ENCODE data around the gene SUMO3.

SUMO3 gene

GRCh38 chr21:44850905-44851657 is 33.2 kb upstream of the SUMO3 start:
- Histone ChIP-seq H3K9me2 (replicated peaks; ENCODE audit: insufficient read depth, low read length) (no peaks in the 10 kb centered on the region), H3K4me2 (ENCODE audit: low read depth, low read length, poor library complexity, severe bottlenecking) (no peak overlapping the region), H2AFZ (ENCODE audit: low read depth, low read length, severe bottlenecking) (no peak overlapping the region), H3K9me3 (ENCODE audit: insufficient read depth, low read length) (no peaks in the 10 kb centered on the region), H3K27me3 (ENCODE audit: low read length) (no peaks in the 10 kb centered on the region), H4K20me1 (ENCODE audit: low read depth, low read length) (no peaks in the 10 kb centered on the region), H3K36me3 (ENCODE audit: low read length) (peaks cover 5% of the 10 kb centered on the region; the same call in 1 of the 2 replicates), H3K4me3 (ENCODE audit: insufficient read depth, low read length, poor library complexity, severe bottlenecking) (no peak overlapping the region), H3K9ac (ENCODE audit: low read length) (no peak overlapping the region), H3K27ac (ENCODE audit: low read depth, low read length) (no peak overlapping the region), H3F3A (ENCODE audit: insufficient read depth) (no peaks in the 10 kb centered on the region), H3K79me2 (ENCODE audit: insufficient read depth, low read length) (no peaks in the 10 kb centered on the region)
- no peak for TF ChIP-seq EZH2phosphoT487 (conservative IDR thresholded peaks at IDR 0.05; ENCODE audit: low read length)
- TF ChIP-seq, protein P1, sequence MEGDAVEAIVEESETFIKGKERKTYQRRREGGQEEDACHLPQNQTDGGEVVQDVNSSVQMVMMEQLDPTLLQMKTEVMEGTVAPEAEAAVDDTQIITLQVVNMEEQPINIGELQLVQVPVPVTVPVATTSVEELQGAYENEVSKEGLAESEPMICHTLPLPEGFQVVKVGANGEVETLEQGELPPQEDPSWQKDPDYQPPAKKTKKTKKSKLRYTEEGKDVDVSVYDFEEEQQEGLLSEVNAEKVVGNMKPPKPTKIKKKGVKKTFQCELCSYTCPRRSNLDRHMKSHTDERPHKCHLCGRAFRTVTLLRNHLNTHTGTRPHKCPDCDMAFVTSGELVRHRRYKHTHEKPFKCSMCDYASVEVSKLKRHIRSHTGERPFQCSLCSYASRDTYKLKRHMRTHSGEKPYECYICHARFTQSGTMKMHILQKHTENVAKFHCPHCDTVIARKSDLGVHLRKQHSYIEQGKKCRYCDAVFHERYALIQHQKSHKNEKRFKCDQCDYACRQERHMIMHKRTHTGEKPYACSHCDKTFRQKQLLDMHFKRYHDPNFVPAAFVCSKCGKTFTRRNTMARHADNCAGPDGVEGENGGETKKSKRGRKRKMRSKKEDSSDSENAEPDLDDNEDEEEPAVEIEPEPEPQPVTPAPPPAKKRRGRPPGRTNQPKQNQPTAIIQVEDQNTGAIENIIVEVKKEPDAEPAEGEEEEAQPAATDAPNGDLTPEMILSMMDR (IDR thresholded peaks at IDR 0.05; ENCODE audit: insufficient read depth, low read length, poor library complexity, severe bottlenecking), result no peak

DNA sequence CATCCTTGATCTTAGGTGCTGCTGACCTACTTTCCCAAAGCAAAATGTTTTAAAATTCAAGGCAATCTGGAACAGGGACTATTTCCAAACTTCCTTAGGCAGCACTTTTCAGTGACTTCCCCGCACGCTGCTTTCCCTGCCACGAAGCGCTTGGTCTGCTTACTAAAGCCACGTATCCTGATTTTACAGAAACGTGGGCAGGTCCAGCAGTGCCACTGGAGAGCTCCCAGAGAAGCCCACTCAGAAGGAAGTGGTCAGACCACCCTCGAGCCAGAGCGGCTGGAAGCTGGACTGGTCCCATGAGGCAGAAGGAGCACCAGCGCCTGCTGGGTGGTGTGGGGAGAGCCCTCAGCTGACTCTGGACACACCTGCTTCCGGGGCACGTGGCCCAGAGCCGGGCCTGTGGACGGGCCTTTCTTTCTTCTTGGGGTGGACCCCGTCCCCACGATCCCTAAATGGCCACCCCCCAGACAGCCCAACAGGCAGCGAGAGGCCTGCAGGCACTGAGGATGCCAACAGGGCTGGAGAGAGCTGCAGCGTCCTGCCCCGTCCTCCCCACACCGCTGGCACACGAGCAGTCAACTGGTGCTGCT is 32.4 kb upstream of the SUMO3 start:
- Histone ChIP-seq H3K27ac (ENCODE audit: low read depth, low read length) (no peak overlapping the region), H3K79me2 (ENCODE audit: insufficient read depth, low read length) (no peaks in the 10 kb centered on the region), H3K4me3 (ENCODE audit: insufficient read depth, low read length, poor library complexity, severe bottlenecking) (no peak overlapping the region), H3K9me3 (ENCODE audit: insufficient read depth, low read length) (no peaks in the 10 kb centered on the region), H4K20me1 (ENCODE audit: low read depth, low read length) (no peaks in the 10 kb centered on the region), H2AFZ (ENCODE audit: low read depth, low read length, severe bottlenecking) (no peak overlapping the region), H3K9me2 (replicated peaks; ENCODE audit: insufficient read depth, low read length) (no peaks in the 10 kb centered on the region), H3K9ac (ENCODE audit: low read length) (no peak overlapping the region), H3K4me2 (ENCODE audit: low read depth, low read length, poor library complexity, severe bottlenecking) (no peak overlapping the region), H3F3A (ENCODE audit: insufficient read depth) (no peaks in the 10 kb centered on the region), H3K27me3 (ENCODE audit: low read length) (no peaks in the 10 kb centered on the region), H3K36me3 (ENCODE audit: low read length) (peaks cover 5% of the 10 kb centered on the region; the same call in 1 of the 2 replicates)
- no peak for TF ChIP-seq EZH2phosphoT487 (conservative IDR thresholded peaks at IDR 0.05; ENCODE audit: low read length)
- TF ChIP-seq, protein P1 (IDR thresholded peaks at IDR 0.05; ENCODE audit: insufficient read depth, low read length, poor library complexity, severe bottlenecking), result no peak

DNA sequence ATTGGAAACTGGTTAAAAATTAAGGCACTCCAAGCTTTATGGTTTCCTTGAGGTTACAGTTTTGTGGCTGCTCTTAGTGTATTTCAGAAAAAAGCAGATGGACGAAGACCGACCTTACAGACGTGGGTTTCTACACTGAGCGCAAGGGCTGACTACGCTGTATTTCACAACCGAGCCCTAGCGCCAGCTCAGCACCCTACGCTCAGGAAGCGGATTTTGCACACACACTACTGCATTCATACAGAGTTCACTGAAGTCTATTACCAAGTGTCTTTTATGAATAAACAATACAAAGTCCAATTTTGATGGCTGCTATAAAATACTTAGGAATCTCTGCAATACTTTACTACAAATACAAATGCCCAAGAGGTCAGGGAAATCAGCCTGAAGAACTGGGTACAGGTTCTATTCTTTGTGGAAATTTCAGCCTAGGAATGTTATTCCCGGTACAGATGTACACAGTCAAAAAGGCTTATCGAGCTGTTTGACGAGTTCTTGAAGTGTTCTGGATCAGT is 31.8 kb upstream of the SUMO3 start:
- Histone ChIP-seq H3K36me3 (ENCODE audit: low read length) (peaks cover 5% of the 10 kb centered on the region; the same call in 1 of the 2 replicates), H3K4me3 (ENCODE audit: insufficient read depth, low read length, poor library complexity, severe bottlenecking) (no peak overlapping the region), H3F3A (ENCODE audit: insufficient read depth) (no peaks in the 10 kb centered on the region), H3K27me3 (ENCODE audit: low read length) (no peaks in the 10 kb centered on the region), H3K9ac (ENCODE audit: low read length) (no peak overlapping the region), H4K20me1 (ENCODE audit: low read depth, low read length) (no peaks in the 10 kb centered on the region), H3K27ac (ENCODE audit: low read depth, low read length) (no peak overlapping the region), H2AFZ (ENCODE audit: low read depth, low read length, severe bottlenecking) (no peak overlapping the region), H3K4me2 (ENCODE audit: low read depth, low read length, poor library complexity, severe bottlenecking) (no peak overlapping the region), H3K79me2 (ENCODE audit: insufficient read depth, low read length) (no peaks in the 10 kb centered on the region), H3K9me2 (replicated peaks; ENCODE audit: insufficient read depth, low read length) (no peaks in the 10 kb centered on the region), H3K9me3 (ENCODE audit: insufficient read depth, low read length) (no peaks in the 10 kb centered on the region)
- no peak for TF ChIP-seq EZH2phosphoT487 (conservative IDR thresholded peaks at IDR 0.05; ENCODE audit: low read length)
- TF ChIP-seq, protein P1 (IDR thresholded peaks at IDR 0.05; ENCODE audit: insufficient read depth, low read length, poor library complexity, severe bottlenecking), result no peak
